GM19395 (cell line): ENCODE results near the gene ACTL7B.
"Not testable (repeated sequence)": the region's sequence is repeated elsewhere in the genome, so short reads cannot be mapped to it uniquely, and the experiment has no call there.

Experiments used
- ATAC-seq: cut with Tn5 transposase; IDR thresholded peaks from one replicate; pipeline ENCODE4 v1.9.1; 2021; ENCODE audit warnings: mild to moderate bottlenecking, moderate library complexity; ENCODE audit not compliant: unreplicated experiment

ACTL7B gene

GRCh38 chr9:108855888-108856287 is at the start of gene ACTL7B:
Gene ACTL7B (minus strand): TSS chr9:108855986. CDS start chr9:108855930, 56 bp downstream.
- ATAC-seq: no peak

GRCh38 chr9:108905494-108905893 is 49.7 kb upstream of the ACTL7B start:
- no peak for ATAC-seq

GRCh38 chr9:108904161-108904560 is 48.4 kb upstream of the ACTL7B start:
- no peak for ATAC-seq

GRCh38 chr9:108903420-108904103 is 47.8 kb upstream of the ACTL7B start:
- ATAC-seq: no peak

GRCh38 chr9:108900176-108900575 is 44.4 kb upstream of the ACTL7B start:
- no peak for ATAC-seq

- ATAC-seq: not testable (repeated sequence)
These were observed 43.4 kb upstream of the ACTL7B start for GRCh38 chr9:108899023-108899695.

- ATAC-seq: no peak
These were observed 41.7 kb upstream of the ACTL7B start for GRCh38 chr9:108897324-108898096.

- no peak for ATAC-seq
These were observed 38.6 kb upstream of the ACTL7B start for GRCh38 chr9:108894225-108894997.

GRCh38 chr9:108889649-108890067 is 33.9 kb upstream of the ACTL7B start:
- ATAC-seq: no peak

- ATAC-seq: not testable (repeated sequence)
These were observed 30.9 kb upstream of the ACTL7B start for GRCh38 chr9:108886594-108887271.

GRCh38 chr9:108885643-108886348 is 30.0 kb upstream of the ACTL7B start:
- peak; percentile 98 for ATAC-seq

GRCh38 chr9:108884701-108885100 is 28.9 kb upstream of the ACTL7B start:
- ATAC-seq: no peak

GRCh38 chr9:108883085-108883484 is 27.3 kb upstream of the ACTL7B start:
- ATAC-seq: no peak

GRCh38 chr9:108882052-108882888 is 26.5 kb upstream of the ACTL7B start:
- no peak for ATAC-seq

GRCh38 chr9:108880738-108881316 is 25.0 kb upstream of the ACTL7B start:
- ATAC-seq: no peak

GRCh38 chr9:108877524-108877923 is 21.7 kb upstream of the ACTL7B start:
- no peak for ATAC-seq

GRCh38 chr9:108876425-108876824 is 20.6 kb upstream of the ACTL7B start:
- ATAC-seq: no peak

- no peak for ATAC-seq
These were observed 18.4 kb upstream of the ACTL7B start for GRCh38 chr9:108874058-108874788.
